Liver (tissue), 9 donors: ENCODE measurements around the gene WRNIP1. TPM values are rescaled to one million over a fixed set of nuclear protein-coding genes. Genes with fewer than 3 reads are reported as not detected.
A peak's percentile ranks its signal among the peaks of the same experiment; 100 is the strongest.

Experiments used
- DNase-seq: peaks from one replicate; pipeline ENCODE4 v3.0.0-alpha.2; 2017; ENCODE audit warnings: low spot score
- H3K27ac ChIP-seq, 2 donors: one replicate each; pipeline ENCODE4 v1.7.0; 2013; ENCODE audit warnings: inconsistent platforms in 2 of 2, low read length in 2 of 2, control low read depth in 1 of 2, low read depth in 1 of 2, mild to moderate bottlenecking in 1 of 2
- H3K27me3 ChIP-seq, 4 donors: one replicate each; pipeline versions ENCODE4 v1.6.1 to v1.7.0; 2013; ENCODE audit warnings: low read length in 3 of 4, inconsistent platforms in 1 of 4, mild to moderate bottlenecking in 1 of 4, moderate library complexity in 1 of 4; ENCODE audit not compliant: control insufficient read depth in 4 of 4, insufficient read depth in 4 of 4
- H3K36me3 ChIP-seq, 4 donors: one replicate each; pipeline versions ENCODE4 v1.6.1 to v1.7.0; 2013; ENCODE audit warnings: low read length in 3 of 4, mild to moderate bottlenecking in 3 of 4, low read depth in 1 of 4, moderate library complexity in 1 of 4; ENCODE audit not compliant: control insufficient read depth in 4 of 4, insufficient read depth in 3 of 4
- H3K4me1 ChIP-seq, 4 donors: one replicate each; pipeline versions ENCODE4 v1.6.1 to v1.7.0; 2013; ENCODE audit warnings: low read length in 3 of 4, mild to moderate bottlenecking in 3 of 4, moderate library complexity in 1 of 4; ENCODE audit not compliant: control insufficient read depth in 4 of 4, insufficient read depth in 4 of 4
- H3K4me3 ChIP-seq, 3 donors: one replicate each; pipeline versions ENCODE4 v1.6.1 to v1.7.0; 2013; ENCODE audit warnings: low read length in 3 of 3, control low read depth in 1 of 3, low read depth in 1 of 3, mild to moderate bottlenecking in 1 of 3
- H3K9ac ChIP-seq, 2 donors: one replicate each; pipeline ENCODE4 v1.7.0; 2013; ENCODE audit warnings: low read length in 2 of 2, mild to moderate bottlenecking in 2 of 2, moderate library complexity in 2 of 2, control low read depth in 1 of 2, low read depth in 1 of 2
- H3K9me3 ChIP-seq, 4 donors: one replicate each; pipeline versions ENCODE4 v1.6.1 to v1.7.0; 2013; ENCODE audit warnings: low read length in 3 of 4; ENCODE audit not compliant: control insufficient read depth in 4 of 4
- ATF3 ChIP-seq: IDR thresholded peaks from 2 replicates; pipeline ENCODE4 v1.6.1; 2016; ENCODE audit warnings: antibody characterized with exemption
- CTCF ChIP-seq: fragments of 150-350 bp; IDR thresholded peaks from 2 replicates; pipeline ENCODE4 v1.5.1; 2017; ENCODE audit warnings: improper control_type of control experiment, low read depth, low read length; ENCODE audit not compliant: missing input control
- EGR1 ChIP-seq, 2 donors: IDR thresholded peaks; 2 replicates each; pipeline ENCODE4 v1.6.1; 2016 to 2018; ENCODE audit warnings: antibody characterized with exemption in 2 of 2, low read depth in 2 of 2
- FOXA1 ChIP-seq: IDR thresholded peaks from 2 replicates; pipeline ENCODE4 v1.6.1; 2016; ENCODE audit warnings: antibody characterized with exemption
- FOXA2 ChIP-seq: IDR thresholded peaks from 2 replicates; pipeline ENCODE4 v1.6.1; 2016; ENCODE audit warnings: antibody characterized with exemption
- HNF4A ChIP-seq, 2 donors: conservative IDR thresholded peaks; 2 replicates each; pipeline ENCODE4 v1.6.1; 2016; ENCODE audit warnings: antibody characterized with exemption in 2 of 2, mild to moderate bottlenecking in 2 of 2
- JUND ChIP-seq, 2 donors: IDR thresholded peaks; 2 replicates each; pipeline ENCODE4 v1.6.1; 2016; ENCODE audit warnings: antibody characterized with exemption in 2 of 2
- MAX ChIP-seq: IDR thresholded peaks from 2 replicates; pipeline ENCODE4 v1.6.1; 2016; ENCODE audit warnings: antibody characterized with exemption
- NR2F2 ChIP-seq: IDR thresholded peaks from 2 replicates; pipeline ENCODE4 v1.6.1; 2016; ENCODE audit warnings: antibody characterized with exemption
- RAD21 ChIP-seq, 2 donors: IDR thresholded peaks; 2 replicates each; pipeline ENCODE4 v1.6.1; 2016; ENCODE audit warnings: antibody characterized with exemption in 2 of 2, mild to moderate bottlenecking in 2 of 2
- REST ChIP-seq: IDR thresholded peaks from 2 replicates; pipeline ENCODE4 v1.6.1; 2016; ENCODE audit warnings: antibody characterized with exemption, mild to moderate bottlenecking
- RXRA ChIP-seq, 2 donors: IDR thresholded peaks; 2 replicates each; pipeline ENCODE4 v1.6.1; 2017 to 2018; ENCODE audit warnings: antibody characterized with exemption in 2 of 2, mild to moderate bottlenecking in 1 of 2
- SP1 ChIP-seq: IDR thresholded peaks from 2 replicates; pipeline ENCODE4 v1.6.1; 2018; ENCODE audit warnings: antibody characterized with exemption, mild to moderate bottlenecking
- TAF1 ChIP-seq: conservative IDR thresholded peaks from 2 replicates; pipeline ENCODE4 v1.6.1; 2016; ENCODE audit warnings: antibody characterized with exemption, mild to moderate bottlenecking
- ZBTB33 ChIP-seq: IDR thresholded peaks from 2 replicates; pipeline ENCODE4 v1.6.1; 2016; ENCODE audit warnings: antibody characterized with exemption
- WGBS: extraction: QIAGEN DNeasy Blood & Tissue Kit; methylation state at CpG from one replicate; pipeline ENCODE4 v1.1.7; 2013; 5-methylcytosine and 5-hydroxymethylcytosine counted together
- polyA plus RNA-seq, 2 donors: library from polyadenylated mRNA; stranded (reverse) in 1 of 2; unstranded in 1 of 2; fragments of 200-250 nt in 1 of 2; fragments of >200 nt in 1 of 2; fragmentation: Nextera tagmentation in 1 of 2; extraction: Ambion mirVana in 1 of 2; gene quantifications; one replicate each; pipeline versions ENCODE4 v1.2.1 to v1.2.3, GENCODE V29; 2013 to 2015
- total RNA-seq, 2 donors: library from RNA; depleted of rRNA; stranded (reverse); fragments of >200 nt; gene quantifications; one replicate each; pipeline ENCODE4 v1.2.3, GENCODE V29; 2014
- donor health status: healthy.
- donor health status: healthy.
- donor health status: healthy.
- donor health status: healthy.
- donor health status: healthy.

The WRNIP1 gene
- total and polyA plus RNA-seq, 4 donors, result 10.0 to 32.7 (median 23.9) TPM

- peak; percentile 72 for DNase-seq
- Histone ChIP-seq H3K9ac (no peak overlapping the region), H3K4me3 (no peak overlapping the region), H3K36me3 (peaks cover 2 to 28% (median 22%) of the 10 kb centered on the region in 4 donors), H3K27ac (no peak overlapping the region), H3K27me3 (no peaks in the 10 kb centered on the region), H3K9me3 (no peaks in the 10 kb centered on the region), H3K4me1 (no peaks in the 10 kb centered on the region)
- no peak for TF ChIP-seq FOXA2
- no peak for TF ChIP-seq JUND (IDR thresholded peaks at IDR 0.05)
- no peak for TF ChIP-seq NR2F2
- TF ChIP-seq ZBTB33, result no peak
- no peak for TF ChIP-seq RXRA (IDR thresholded peaks at IDR 0.05)
- TF ChIP-seq REST, result no peak
- no peak for TF ChIP-seq TAF1
- TF ChIP-seq HNF4A (conservative IDR thresholded peaks at IDR 0.05), result no peak
- TF ChIP-seq MAX, result no peak
- no peak for TF ChIP-seq FOXA1
- no peak for TF ChIP-seq RAD21 (IDR thresholded peaks at IDR 0.05)
- no peak for TF ChIP-seq CTCF
- TF ChIP-seq ATF3, result no peak
- WGBS, result 70% methylated on average over 19 of the region's 19 CpGs
Measured at GRCh38 chr6:2783188-2783963, 18.2 kb downstream of the WRNIP1 start.

GRCh38 chr6:2784061-2784460 is 18.9 kb downstream of the WRNIP1 start:
- Histone ChIP-seq H3K4me3 (no peak overlapping the region), H3K27me3 (no peaks in the 10 kb centered on the region), H3K9ac (no peak overlapping the region), H3K9me3 (no peaks in the 10 kb centered on the region), H3K36me3 (peaks cover 2 to 27% (median 20%) of the 10 kb centered on the region in 4 donors), H3K27ac (no peak overlapping the region), H3K4me1 (no peaks in the 10 kb centered on the region)
- no peak for DNase-seq
- 87% methylated on average over 5 of the region's 5 CpGs for WGBS
- TF ChIP-seq JUND (IDR thresholded peaks at IDR 0.05) (no peak), RXRA (IDR thresholded peaks at IDR 0.05) (no peak), NR2F2 (no peak), EGR1 (IDR thresholded peaks at IDR 0.05; ENCODE audit: low read depth in 2 of 2) (no peak), SP1 (no peak), REST (no peak), CTCF (no peak), FOXA2 (no peak)
